ENCODE data around the gene IARS2.
"Not testable (repeated sequence)": the region's sequence is repeated elsewhere in the genome, so short reads cannot be mapped to it uniquely, and the experiment has no call there.

The IARS2 gene

DNA sequence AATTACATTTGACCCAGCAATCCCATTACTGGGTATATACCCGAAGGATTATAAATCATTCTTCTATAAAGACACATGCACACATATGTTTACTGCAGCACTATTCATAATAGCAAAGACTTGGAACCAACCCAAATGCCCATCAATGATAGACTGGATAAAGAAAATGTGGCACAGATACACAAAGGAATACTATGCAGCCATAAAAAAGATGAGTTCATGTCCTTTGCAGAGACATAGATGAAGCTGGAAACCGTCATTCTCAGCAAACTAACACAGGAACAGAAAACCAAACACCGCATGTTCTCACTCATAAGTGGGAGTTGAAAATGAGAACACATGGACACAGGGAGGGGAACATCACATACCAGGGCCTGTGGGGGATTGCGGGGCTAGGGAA is 76.0 kb downstream of the IARS2 start:
- DNase-seq, result not testable (repeated sequence)

GRCh38 chr1:220170836-220171526 is 77.0 kb downstream of the IARS2 start:
- no peak for DNase-seq

DNA sequence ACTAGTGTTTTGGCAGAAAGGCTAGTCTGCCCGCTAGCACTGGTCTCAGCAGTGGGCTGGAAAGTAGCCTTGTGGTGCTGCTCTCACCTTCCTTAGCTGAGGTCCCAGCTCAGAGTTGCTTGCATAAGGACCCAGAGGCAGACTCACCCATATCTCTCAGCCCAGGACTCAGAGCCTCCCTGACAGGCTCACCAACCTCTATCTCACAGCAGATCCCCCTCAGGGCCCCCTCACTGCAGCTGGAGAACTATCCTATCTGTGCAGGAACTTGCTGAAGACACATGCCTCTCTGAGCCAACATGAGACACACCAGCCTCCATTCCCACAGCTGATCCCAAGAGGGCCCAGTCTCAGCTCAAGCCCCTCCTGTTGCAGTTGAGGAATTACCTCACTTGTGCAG is 82.6 kb downstream of the IARS2 start:
- no peak for DNase-seq

DNA sequence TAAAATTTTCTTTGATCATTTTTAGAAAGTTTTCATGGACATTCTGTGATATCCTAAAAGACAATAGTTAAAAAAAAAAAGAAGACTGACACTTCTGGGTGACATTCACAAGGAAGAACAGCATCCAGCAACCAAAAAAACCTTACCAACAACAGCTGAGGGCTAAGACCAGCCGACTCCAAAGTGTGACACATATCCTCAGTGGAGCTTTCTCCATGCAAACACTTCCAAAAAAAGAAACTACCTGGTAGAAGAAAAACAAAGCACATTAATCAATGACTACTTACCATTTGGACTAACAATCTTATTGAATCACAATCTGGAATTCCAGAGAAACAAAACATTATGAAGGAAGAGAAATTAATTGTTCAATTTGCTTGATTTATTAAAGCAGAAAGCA is 88.2 kb downstream of the IARS2 start:
- no peak for DNase-seq

DNA sequence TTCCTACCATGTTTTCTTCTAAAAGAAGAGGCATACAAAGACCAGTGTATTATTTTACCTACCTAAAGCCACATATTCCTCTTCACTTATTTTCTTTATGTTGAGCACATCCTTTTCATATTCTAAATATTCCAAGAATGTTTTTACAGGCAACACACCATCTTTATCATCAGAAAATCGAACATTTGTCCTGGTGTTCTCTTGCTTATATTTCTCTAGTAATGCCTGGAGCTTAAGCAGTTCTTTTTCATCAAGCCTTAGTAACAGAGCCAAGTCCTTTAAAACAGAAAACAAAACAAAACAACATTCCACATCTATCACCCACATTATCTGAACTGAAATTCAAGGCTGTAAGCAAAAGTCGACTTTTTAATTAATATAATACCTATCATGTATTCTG is 88.7 kb downstream of the IARS2 start:
- no peak for DNase-seq

DNA sequence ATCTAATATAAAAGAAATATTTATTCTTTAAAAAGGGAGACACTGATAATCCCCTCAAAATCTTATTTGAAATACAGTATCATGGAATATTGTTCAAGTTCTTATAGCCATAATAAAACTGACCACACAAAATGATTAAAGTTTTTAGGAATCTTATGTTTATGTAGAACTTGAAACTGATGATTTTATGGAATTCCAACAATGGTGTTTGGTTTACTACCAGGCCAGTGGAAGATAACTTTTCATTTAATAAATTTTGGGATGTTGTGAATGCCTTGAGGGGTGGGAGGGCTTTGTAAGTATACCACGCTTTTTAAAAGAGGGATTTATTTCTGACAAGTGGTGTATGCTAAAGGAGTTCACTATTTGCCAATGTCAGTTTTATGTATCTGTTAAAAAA is 90.6 kb downstream of the IARS2 start:
- DNase-seq, result no peak

- DNase-seq, result no peak
Measured at GRCh38 chr1:220186752-220187151, 92.8 kb downstream of the IARS2 start.

DNA sequence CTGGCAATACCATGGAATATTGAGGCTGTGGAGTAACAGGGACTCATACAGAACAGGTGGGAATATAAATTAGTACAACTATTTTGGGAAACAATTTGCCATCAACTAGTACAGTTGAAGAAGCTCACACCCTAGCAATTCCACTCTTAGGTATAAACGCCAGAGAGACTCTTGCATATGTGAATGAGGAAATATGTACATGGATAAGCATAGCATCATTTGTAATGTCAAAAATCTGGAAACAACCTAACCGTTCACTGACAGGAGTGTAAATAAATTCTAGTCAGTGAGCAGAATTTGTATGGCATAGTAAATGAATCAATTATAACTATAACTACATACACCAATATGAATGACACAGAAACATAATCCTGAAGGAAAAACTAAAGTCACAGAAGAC is 94.6 kb downstream of the IARS2 start:
- DNase-seq, result no peak

GRCh38 chr1:220189750-220190347 is 95.9 kb downstream of the IARS2 start:
- no peak for DNase-seq

DNA sequence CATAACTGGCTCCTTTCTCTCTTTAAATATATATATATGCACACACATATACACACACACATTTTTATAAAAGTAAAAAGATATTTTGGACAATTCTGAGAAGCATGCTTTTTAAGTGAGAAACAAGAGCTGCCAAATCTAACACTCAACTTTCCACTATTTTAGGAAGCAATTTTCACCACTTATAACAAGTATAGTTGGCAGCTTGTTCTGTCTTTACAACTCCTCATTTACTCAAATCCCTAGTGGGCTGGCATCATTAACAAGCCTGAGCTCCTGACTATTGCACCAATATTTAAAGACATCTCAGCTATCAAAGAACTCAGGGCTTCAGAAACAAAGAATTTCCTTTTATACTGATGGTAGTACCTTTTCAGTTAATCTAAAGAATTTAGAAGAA is 101.8 kb downstream of the IARS2 start:
- DNase-seq, result no peak
